HepG2 (cell line): ENCODE results near the gene UCP1. TPM values are rescaled to one million over a fixed set of nuclear protein-coding genes. Genes with fewer than 3 reads are reported as not detected.

Experiments
- ARID2 ChIP-seq: sonication (generic); formaldehyde crosslinking; IDR thresholded peaks from 2 replicates; pipeline ENCODE4 v1.8.1; 2022; ENCODE audit warnings: mild to moderate bottlenecking, missing genetic modification reagents, borderline replicate concordance
- BATF2 ChIP-seq: sonication (generic); formaldehyde crosslinking; IDR thresholded peaks from 2 replicates; pipeline ENCODE4 v1.8.0; 2022; ENCODE audit warnings: mild to moderate bottlenecking, missing genetic modification reagents, moderate library complexity
- DRAP1 ChIP-seq: IDR thresholded peaks from 2 replicates; pipeline ENCODE4 v1.6.1; 2016; ENCODE audit warnings: missing genetic modification reagents, missing compliant biosample characterization
- EHMT2 ChIP-seq: fragments of 200-600 bp; sonication (generic); IDR thresholded peaks from 2 replicates; pipeline ENCODE4 v1.7.0; 2017; ENCODE audit warnings: antibody characterized with exemption, low read depth, low read length, borderline replicate concordance
- KMT2B ChIP-seq: IDR thresholded peaks from 2 replicates; pipeline ENCODE4 v1.6.1; 2016; ENCODE audit warnings: missing genetic modification reagents, missing compliant biosample characterization
- NCOA1 ChIP-seq: sonication (generic); formaldehyde crosslinking; IDR thresholded peaks from 2 replicates; pipeline ENCODE4 v1.9.0; 2021; ENCODE audit warnings: missing genetic modification reagents
- SUZ12 ChIP-seq: fragments of 150-350 bp; IDR thresholded peaks from 2 replicates; pipeline ENCODE4 v1.6.1; 2014; ENCODE audit warnings: low read depth, low read length
- THYN1 ChIP-seq: sonication (generic); formaldehyde crosslinking; IDR thresholded peaks from 2 replicates; pipeline ENCODE4 v1.8.1; 2023; ENCODE audit warnings: low read depth, mild to moderate bottlenecking, moderate library complexity, missing genetic modification reagents, borderline replicate concordance
- TOPORS ChIP-seq: sonication (generic); formaldehyde crosslinking; IDR thresholded peaks from 2 replicates; pipeline ENCODE4 v1.8.0; 2023; ENCODE audit warnings: mild to moderate bottlenecking, missing genetic modification reagents
- ZFY ChIP-seq: sonication (generic); formaldehyde crosslinking; IDR thresholded peaks from 2 replicates; pipeline ENCODE4 v1.4.0; 2020; ENCODE audit warnings: missing genetic modification reagents
- ZKSCAN5 ChIP-seq: sonication (generic); formaldehyde crosslinking; IDR thresholded peaks from 2 replicates; pipeline ENCODE4 v1.5.1; 2020; ENCODE audit warnings: mild to moderate bottlenecking, missing genetic modification reagents
- polyA plus RNA-seq, 8 experiments: library from polyadenylated mRNA; depleted of rRNA in 3 of 8; stranded (reverse) in 7 of 8; unstranded in 1 of 8; fragments of >200 nt; fragmentation: Illumina TruSeq in 4 of 8; extraction: Trizol in 4 of 8; gene quantifications; 2 replicates each; pipeline versions ENCODE4 v1.2.1 to v1.2.3, GENCODE V29; 2011 to 2016; ENCODE audit warnings: low read depth in 4 of 8, missing spikeins in 1 of 8, mixed read lengths in 1 of 8; ENCODE audit not compliant: insufficient read depth in 1 of 8
- total RNA-seq, 5 experiments: library from RNA; depleted of rRNA; stranded (reverse); fragments of >200 nt; fragmentation: Illumina TruSeq; extraction: Trizol; gene quantifications; 2 replicates each; pipeline ENCODE4 v1.2.3, GENCODE V29; 2016; ENCODE audit warnings: low read depth in 1 of 5
- TF ChIP-seq, protein P1 (sequence below): sonication (generic); formaldehyde crosslinking; IDR thresholded peaks from 2 replicates; pipeline ENCODE4 v1.5.1; 2020; ENCODE audit warnings: mild to moderate bottlenecking, missing genetic modification reagents, moderate library complexity
- TF ChIP-seq, protein P2 (sequence below): sonication (generic); formaldehyde crosslinking; IDR thresholded peaks from 2 replicates; pipeline ENCODE4 v1.4.0; 2020; ENCODE audit warnings: missing genetic modification reagents, borderline replicate concordance
- TF ChIP-seq, protein P3 (sequence below): IDR thresholded peaks from 2 replicates; pipeline ENCODE4 v1.6.1; 2016; ENCODE audit warnings: low read depth, missing genetic modification reagents, missing compliant biosample characterization
- TF ChIP-seq, protein P4 (sequence below): sonication (generic); formaldehyde crosslinking; IDR thresholded peaks from 2 replicates; pipeline ENCODE4 v1.8.1; 2023; ENCODE audit warnings: missing genetic modification reagents, mild to moderate bottlenecking, borderline replicate concordance

UCP1 gene
- total and polyA plus RNA-seq, 2 of the 13 experiments (the other 11 are each of a cell fraction or from before 2014, with no cell fraction given) = 0.11 TPM

GRCh38 chr4:140523857-140524742 lies 44.7 kb downstream of the UCP1 start, which contains the start of gene ELMOD2 (continued):
- TF ChIP-seq, protein P1, sequence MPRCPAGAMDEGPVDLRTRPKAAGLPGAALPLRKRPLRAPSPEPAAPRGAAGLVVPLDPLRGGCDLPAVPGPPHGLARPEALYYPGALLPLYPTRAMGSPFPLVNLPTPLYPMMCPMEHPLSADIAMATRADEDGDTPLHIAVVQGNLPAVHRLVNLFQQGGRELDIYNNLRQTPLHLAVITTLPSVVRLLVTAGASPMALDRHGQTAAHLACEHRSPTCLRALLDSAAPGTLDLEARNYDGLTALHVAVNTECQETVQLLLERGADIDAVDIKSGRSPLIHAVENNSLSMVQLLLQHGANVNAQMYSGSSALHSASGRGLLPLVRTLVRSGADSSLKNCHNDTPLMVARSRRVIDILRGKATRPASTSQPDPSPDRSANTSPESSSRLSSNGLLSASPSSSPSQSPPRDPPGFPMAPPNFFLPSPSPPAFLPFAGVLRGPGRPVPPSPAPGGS = peak; percentile 60; the same call in 1 of the 2 replicates
- TF ChIP-seq, protein P2, sequence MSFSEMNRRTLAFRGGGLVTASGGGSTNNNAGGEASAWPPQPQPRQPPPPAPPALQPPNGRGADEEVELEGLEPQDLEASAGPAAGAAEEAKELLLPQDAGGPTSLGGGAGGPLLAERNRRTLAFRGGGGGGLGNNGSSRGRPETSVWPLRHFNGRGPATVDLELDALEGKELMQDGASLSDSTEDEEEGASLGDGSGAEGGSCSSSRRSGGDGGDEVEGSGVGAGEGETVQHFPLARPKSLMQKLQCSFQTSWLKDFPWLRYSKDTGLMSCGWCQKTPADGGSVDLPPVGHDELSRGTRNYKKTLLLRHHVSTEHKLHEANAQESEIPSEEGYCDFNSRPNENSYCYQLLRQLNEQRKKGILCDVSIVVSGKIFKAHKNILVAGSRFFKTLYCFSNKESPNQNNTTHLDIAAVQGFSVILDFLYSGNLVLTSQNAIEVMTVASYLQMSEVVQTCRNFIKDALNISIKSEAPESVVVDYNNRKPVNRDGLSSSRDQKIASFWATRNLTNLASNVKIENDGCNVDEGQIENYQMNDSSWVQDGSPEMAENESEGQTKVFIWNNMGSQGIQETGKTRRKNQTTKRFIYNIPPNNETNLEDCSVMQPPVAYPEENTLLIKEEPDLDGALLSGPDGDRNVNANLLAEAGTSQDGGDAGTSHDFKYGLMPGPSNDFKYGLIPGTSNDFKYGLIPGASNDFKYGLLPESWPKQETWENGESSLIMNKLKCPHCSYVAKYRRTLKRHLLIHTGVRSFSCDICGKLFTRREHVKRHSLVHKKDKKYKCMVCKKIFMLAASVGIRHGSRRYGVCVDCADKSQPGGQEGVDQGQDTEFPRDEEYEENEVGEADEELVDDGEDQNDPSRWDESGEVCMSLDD (CRISPR knock-in tag) = peak; percentile 18; the same call in 1 of the 2 replicates
- TF ChIP-seq, protein P3, sequence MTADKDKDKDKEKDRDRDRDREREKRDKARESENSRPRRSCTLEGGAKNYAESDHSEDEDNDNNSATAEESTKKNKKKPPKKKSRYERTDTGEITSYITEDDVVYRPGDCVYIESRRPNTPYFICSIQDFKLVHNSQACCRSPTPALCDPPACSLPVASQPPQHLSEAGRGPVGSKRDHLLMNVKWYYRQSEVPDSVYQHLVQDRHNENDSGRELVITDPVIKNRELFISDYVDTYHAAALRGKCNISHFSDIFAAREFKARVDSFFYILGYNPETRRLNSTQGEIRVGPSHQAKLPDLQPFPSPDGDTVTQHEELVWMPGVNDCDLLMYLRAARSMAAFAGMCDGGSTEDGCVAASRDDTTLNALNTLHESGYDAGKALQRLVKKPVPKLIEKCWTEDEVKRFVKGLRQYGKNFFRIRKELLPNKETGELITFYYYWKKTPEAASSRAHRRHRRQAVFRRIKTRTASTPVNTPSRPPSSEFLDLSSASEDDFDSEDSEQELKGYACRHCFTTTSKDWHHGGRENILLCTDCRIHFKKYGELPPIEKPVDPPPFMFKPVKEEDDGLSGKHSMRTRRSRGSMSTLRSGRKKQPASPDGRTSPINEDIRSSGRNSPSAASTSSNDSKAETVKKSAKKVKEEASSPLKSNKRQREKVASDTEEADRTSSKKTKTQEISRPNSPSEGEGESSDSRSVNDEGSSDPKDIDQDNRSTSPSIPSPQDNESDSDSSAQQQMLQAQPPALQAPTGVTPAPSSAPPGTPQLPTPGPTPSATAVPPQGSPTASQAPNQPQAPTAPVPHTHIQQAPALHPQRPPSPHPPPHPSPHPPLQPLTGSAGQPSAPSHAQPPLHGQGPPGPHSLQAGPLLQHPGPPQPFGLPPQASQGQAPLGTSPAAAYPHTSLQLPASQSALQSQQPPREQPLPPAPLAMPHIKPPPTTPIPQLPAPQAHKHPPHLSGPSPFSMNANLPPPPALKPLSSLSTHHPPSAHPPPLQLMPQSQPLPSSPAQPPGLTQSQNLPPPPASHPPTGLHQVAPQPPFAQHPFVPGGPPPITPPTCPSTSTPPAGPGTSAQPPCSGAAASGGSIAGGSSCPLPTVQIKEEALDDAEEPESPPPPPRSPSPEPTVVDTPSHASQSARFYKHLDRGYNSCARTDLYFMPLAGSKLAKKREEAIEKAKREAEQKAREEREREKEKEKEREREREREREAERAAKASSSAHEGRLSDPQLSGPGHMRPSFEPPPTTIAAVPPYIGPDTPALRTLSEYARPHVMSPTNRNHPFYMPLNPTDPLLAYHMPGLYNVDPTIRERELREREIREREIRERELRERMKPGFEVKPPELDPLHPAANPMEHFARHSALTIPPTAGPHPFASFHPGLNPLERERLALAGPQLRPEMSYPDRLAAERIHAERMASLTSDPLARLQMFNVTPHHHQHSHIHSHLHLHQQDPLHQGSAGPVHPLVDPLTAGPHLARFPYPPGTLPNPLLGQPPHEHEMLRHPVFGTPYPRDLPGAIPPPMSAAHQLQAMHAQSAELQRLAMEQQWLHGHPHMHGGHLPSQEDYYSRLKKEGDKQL (CRISPR knock-in tag) = no peak
- no peak for TF ChIP-seq EHMT2
- TF ChIP-seq ARID2 (CRISPR knock-in tag) = peak; percentile 60; the same call in 1 of the 2 replicates
- no peak for TF ChIP-seq THYN1 (CRISPR knock-in tag)
- TF ChIP-seq TOPORS (CRISPR knock-in tag) = peak; percentile 67
- TF ChIP-seq ZFY (CRISPR knock-in tag) = peak; percentile 91
- peak; percentile 64; the same call in 1 of the 2 replicates for TF ChIP-seq DRAP1 (CRISPR knock-in tag)
- TF ChIP-seq KMT2B (CRISPR knock-in tag) = peak; percentile 90
- TF ChIP-seq, protein P4, sequence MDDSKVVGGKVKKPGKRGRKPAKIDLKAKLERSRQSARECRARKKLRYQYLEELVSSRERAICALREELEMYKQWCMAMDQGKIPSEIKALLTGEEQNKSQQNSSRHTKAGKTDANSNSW = no peak
- no peak for TF ChIP-seq NCOA1 (CRISPR knock-in tag)
- TF ChIP-seq ZKSCAN5 = no peak
- no peak for TF ChIP-seq BATF2 (CRISPR knock-in tag)
- no peak for TF ChIP-seq SUZ12
